T-helper 1 cell (primary cell): Measurements from ENCODE around the gene CYP4V2.

Experiments
- DNase-seq, 5 donors: peaks; one replicate each; pipeline ENCODE4 v3.0.0-alpha.2; 2012 to 2020

CYP4V2 gene

GRCh38 chr4:186189656-186190055 lies 1.7 kb upstream of the CYP4V2 start:
- DNase-seq, result no peak

DNA sequence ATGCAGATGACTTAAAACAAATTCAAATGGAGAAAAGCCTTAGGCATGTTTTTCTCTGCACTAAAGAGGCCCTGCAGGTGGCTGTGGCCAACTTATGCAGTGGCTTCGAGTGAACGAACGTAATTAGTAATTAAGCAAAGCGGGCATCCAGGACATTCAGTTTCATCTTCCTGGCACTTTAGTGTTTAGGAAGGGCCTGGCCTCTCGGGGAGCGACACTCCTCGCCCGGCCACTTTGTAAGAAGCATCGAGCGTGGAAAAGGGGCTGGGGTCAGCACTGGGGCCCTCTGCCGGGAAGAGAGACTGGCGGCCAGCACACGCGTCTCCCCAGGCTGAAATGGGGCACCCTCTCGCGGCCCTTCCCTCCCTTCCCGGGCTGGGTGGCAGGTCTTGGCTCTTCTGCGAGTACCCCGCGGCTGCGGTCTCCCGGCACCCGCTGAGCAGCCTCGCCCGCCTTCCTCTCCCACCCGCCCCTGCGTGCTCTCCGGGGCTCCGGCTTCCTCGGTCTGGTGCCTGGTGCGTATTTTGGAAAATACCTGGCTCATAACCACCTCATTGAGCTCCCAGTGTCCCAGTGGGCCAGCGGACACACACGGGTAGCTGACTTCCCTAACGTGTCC lies 677 bp upstream of the CYP4V2 start:
- DNase-seq, result peak in 4 of 5 donors; percentile 23 to 45 (median 37)

- no peak for DNase-seq
These were observed 772 bp downstream of the CYP4V2 start for GRCh38 chr4:186192066-186192612.

- DNase-seq, result no peak
These were observed 2.5 kb downstream of the CYP4V2 start for GRCh38 chr4:186193851-186194250.

- no peak for DNase-seq
These were observed 4.7 kb downstream of the CYP4V2 start for GRCh38 chr4:186196063-186196462.

DNA sequence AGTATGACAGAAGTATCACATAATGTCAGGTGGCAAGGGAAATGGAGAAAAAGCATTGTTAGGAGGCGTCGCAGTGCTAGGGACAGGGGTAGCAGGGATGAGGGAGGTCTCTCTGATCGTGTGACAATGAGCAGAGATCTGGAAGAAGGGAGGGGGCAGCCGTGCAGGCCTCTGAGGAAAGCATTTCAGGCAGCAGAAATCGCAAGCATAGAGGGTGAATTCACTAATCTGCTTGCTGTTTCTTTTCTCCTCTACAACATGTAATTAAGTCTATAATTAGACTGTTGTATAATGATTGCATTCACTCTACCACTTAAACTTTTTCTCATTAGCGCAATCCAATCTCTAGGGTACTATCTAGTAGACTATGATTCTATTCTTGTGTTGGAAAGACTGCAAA lies 9.1 kb downstream of the CYP4V2 start:
- no peak for DNase-seq

DNA sequence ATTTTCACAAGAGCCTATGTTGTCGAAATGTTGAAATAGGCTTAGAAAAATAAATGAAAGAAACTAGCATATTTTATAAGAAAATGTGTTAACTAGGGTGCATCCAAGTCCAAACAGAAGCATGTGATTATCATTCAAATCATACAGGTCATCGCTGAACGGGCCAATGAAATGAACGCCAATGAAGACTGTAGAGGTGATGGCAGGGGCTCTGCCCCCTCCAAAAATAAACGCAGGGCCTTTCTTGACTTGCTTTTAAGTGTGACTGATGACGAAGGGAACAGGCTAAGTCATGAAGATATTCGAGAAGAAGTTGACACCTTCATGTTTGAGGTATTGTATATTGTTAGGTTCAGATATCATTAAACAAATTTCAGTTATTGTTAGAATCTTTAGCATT lies 9.6 kb downstream of the CYP4V2 start:
- no peak for DNase-seq

GRCh38 chr4:186201535-186202230 lies 10.3 kb downstream of the CYP4V2 start:
- DNase-seq, result peak; percentile 24 to 52 (median 36)

DNA sequence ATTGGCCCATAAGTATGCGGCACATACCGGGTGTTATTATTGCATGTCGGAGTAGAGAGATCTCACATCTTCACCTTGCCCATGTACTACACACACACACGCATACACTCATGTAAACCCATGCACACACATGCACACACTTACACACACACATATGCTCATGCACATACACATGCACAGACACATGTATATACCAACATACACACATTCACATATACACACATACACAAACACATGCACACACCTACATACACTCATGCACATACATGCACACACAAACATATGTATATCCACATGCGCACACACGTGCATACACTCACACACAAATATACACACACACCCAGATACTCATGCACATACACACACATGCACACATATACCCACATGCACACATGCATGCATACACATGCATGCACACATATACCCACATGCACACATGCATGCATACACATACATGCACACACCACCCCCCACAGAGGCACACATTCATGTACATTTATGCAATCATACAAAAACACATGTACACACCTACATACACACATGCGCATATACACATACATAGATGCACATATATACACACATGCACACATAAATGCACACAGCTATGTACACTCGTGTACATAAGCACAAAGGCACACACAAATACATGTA lies 11.2 kb downstream of the CYP4V2 start:
- no peak for DNase-seq

- no peak for DNase-seq
These were observed 12.0 kb downstream of the CYP4V2 start for GRCh38 chr4:186203406-186203805.

GRCh38 chr4:186204103-186204559 lies 12.8 kb downstream of the CYP4V2 start:
- DNase-seq, result peak in 4 of 5 donors; percentile 8 to 66 (median 54)

DNA sequence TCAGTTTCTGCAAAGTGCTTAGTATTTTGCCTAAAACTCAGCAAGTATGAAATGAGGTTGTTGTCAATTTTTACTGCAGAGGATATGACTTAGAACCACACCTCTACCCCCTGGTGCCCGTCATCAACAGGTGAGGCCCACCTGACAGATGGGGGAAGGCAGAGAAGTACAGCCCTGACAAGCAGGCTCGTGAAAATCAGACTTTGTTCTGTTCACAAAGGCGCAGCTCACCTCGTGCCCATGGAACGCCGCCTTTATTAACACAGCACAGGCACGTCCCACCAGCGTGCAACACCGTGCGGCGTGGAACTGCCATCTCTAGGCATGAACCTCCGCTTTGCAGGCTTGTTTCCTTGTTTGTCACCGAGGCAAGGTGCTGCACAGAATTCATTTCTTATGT lies 13.3 kb downstream of the CYP4V2 start:
- DNase-seq, result no peak

DNA sequence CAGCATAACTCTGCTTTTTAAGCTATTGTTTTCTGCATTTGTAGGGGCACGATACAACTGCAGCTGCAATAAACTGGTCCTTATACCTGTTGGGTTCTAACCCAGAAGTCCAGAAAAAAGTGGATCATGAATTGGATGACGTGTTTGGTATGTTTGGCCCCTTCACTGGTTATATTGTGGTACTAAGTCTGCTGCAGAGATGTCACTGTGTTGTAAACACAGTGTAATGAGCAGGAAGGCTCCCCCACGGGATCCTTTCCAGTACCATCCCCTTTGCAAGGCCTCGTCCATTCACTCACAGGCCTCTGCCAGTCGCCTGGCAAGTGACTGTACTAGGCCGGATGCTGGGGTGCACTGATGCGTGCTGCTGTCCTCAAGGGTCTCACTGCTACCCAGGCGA lies 13.8 kb downstream of the CYP4V2 start:
- no peak for DNase-seq

DNA sequence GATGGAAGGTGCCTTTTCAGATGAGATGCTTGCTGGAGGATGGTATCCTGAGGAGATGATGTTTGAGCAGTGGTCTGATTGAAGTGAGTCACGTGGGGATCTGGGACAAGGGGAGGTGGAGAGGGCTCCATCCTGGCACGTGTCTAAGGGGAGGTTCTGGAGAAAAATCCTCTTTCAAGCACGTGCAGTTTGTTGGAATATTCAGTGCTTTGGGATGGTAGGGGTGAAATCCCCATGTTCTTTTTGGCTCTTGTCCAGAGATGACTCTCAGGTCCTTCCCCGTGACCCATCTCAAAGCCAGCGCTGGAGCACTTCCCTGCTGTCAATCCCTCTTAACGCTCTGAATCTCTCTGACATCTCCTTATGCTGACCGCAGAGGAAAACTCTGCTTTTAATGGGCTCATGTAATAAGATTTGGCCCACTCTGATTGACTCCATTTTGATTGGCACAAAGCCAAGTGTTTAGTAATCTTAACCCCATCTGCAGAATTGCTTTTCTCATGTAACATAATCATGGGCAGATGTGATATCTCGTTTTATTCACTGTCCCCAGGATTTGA lies 25.2 kb downstream of the CYP4V2 start:
- DNase-seq, result no peak

DNA sequence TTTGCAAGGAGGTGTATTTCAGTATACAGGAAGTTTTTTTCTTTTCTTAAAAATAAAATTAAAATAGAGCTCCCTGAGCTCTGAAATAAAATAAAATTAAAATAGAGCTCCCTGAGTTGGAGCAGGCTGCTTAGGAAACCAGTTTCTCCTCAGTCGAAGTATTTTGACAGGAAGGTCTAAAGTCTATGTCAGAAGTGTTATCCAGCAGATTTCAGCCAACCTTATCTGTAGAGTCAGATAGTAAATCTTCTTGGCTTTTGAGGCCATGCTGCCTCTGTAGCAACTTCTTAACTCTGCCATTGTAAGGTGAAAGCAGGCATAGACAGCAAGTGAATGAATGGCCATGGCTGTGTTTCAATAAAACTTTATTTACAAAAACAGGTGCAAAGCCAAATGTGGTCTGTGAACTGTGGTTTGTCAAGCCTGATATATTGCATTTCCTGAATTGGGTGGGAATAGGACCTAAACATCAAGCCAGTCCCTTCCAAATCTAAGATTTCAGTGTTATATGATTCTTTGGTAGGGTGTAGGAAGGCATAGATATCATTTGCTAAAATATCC lies 26.4 kb downstream of the CYP4V2 start:
- no peak for DNase-seq

GRCh38 chr4:186221624-186222023 lies 30.3 kb downstream of the CYP4V2 start:
- no peak for DNase-seq

- no peak for DNase-seq
These were observed 34.5 kb downstream of the CYP4V2 start for GRCh38 chr4:186225848-186226247.

DNA sequence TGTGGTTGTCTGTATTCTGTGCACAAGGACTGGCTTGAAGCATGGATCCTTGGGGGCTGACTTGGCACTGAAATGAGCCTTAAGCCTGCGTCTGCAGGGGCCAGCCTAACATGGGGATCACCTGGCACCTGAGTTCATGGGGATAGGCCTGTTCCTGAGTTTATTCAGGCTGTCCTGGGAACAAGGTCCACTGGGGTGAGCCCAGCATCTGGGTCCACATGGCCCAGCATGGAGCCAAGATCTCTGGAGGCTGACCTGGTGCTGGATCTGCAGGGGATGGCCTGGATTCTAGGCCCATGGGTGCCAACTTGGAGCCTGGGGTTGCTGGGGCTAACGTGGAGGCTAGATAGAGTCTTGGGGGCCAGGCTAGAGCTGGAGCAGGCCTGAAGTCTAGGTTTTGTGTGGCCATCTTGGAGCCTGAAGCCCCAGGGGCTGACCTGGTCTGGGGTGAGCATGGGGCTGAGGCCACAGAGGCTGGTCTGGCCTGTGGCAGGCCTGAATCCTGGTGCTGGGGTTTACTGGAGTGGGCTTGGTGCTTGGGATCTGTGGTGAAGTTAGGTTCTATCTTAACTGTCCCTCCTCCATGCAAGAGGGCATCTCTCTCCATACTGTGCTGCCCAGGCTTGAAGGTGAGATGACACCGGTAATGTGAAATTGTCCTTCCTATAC lies 35.3 kb downstream of the CYP4V2 start:
- no peak for DNase-seq

DNA sequence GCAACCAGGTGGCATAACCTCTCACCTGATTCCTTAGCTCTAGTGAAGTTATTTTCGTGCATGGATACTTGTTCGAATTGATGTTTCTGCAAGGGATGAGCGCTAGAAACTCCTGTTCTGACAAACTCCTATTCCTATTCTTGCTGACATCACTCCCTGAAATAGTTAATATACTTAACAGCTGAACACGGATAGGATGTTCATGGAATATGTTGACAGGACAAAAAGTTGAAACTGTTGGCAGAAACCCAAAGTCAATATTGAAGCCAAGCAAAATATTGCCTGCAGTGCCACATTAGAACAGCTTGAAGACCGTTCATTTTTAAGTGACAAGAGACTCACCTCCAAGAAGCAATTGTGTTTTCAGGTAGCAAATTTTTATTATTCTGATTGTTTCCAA lies 35.9 kb downstream of the CYP4V2 start, which contains the start of gene KLKB1:
Gene KLKB1, plus strand, starts transcription at position 287 of the 400 bp plus-strand sequence. CDS start 689 bp downstream, outside the sequence.
- no peak for DNase-seq

DNA sequence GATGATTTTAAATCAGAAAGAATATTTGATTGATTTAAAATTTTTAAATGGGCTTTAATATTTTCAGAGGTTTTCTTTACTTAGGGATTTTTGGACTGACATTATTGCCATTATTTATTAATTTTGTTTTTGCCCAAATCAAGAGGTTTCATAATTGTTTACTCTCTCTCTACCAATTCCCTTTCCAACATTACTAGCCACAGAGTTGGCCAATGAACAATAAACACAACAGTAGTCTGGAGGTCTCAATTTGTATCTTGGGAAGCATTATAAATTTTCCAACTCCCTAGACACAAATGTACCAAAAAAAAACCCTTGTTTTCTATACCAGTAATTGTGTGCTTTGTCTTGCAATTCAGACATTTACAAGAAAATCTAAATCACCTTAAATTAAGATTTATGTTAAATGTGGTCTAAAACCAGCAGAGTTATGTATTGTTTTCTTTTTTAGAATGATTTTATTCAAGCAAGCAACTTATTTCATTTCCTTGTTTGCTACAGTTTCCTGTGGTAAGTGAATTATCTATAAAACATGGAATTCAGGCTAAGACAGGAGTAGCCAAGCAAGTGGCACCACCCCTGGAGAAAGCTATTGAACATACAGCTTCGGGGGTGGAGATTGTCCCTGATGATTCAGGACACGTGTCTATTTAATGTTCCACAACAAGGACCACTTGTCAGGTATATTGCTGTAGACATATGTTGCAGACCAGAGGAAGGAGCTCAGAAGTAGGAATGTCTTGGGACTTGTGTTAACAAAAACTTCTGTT lies 36.6 kb downstream of the CYP4V2 start:
- no peak for DNase-seq

DNA sequence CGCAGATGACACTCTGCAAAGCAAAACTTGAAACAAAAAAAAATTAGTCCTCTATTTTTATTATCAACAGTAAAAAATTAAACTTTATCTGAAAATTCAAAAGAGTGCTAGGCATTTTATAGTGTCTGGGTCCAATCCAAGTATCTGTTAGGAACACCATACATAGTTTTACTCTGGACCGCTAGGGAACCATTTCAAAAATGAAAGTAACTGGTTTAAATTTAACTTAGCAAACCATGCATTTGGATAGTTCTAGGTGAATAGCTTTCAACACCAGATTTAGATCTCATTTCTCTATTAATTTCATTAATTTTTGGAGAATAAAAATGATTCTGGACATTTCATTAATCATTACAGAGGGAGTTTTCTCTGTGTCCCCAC lies 37.1 kb downstream of the CYP4V2 start:
- DNase-seq, result no peak

DNA sequence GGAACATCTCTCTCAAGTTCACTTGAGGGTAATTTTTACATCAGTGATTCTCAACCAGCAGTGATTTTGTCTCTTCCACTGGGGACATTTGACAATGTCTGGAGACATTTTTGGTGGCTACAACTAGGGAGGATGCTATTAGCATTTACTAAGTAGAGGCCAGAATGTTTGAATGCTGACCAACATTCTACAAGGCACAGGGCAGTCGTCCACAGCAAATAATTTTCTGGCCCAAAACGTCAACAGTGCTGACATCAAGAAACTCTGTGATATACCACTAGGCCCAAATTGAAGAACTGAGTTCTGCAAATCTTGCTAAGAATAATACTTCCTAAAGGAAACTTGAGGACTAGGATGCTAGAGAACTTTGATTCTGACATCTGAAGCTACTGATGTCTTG lies 43.0 kb downstream of the CYP4V2 start:
- DNase-seq, result no peak
